Keratinocyte (primary cell): ENCODE results near the gene CLEC16A. TPM values are rescaled to one million over a fixed set of nuclear protein-coding genes. Genes with fewer than 3 reads are reported as not detected.

ENCODE experiments used
- DNase-seq: peaks from one replicate; pipeline ENCODE4 v3.0.0-alpha.2; 2011; ENCODE audit warnings: low read depth, missing footprints, low spot score
- FAIRE-seq: peaks from 2 replicates; lab custom pipeline; 2011; peaks lifted over from hg19 to GRCh38; lab: Jason Lieb, UNC
- H2AFZ ChIP-seq: 2 replicates; pipeline ENCODE4 v1.6.0; 2012; ENCODE audit warnings: low read length, control low read depth, inconsistent platforms; ENCODE audit not compliant: control insufficient read depth
- H3K27ac ChIP-seq: 2 replicates; pipeline ENCODE4 v1.5.1; 2011; ENCODE audit warnings: low read length; ENCODE audit not compliant: control insufficient read depth, insufficient read depth
- H3K27me3 ChIP-seq: 3 replicates; pipeline ENCODE4 v1.6.0; 2011; ENCODE audit warnings: low read length; ENCODE audit not compliant: control insufficient read depth, insufficient read depth; ENCODE audit errors: extremely low read depth
- H3K36me3 ChIP-seq, 2 experiments: 2 replicates in 1 of 2; 3 replicates in 1 of 2; pipeline ENCODE4 v1.5.1; 2011; ENCODE audit warnings: low read length in 2 of 2, mild to moderate bottlenecking in 1 of 2; ENCODE audit not compliant: control insufficient read depth in 2 of 2, insufficient read depth in 2 of 2; ENCODE audit errors: extremely low read depth in 1 of 2
- H3K4me1 ChIP-seq: 3 replicates; pipeline ENCODE4 v1.5.1; 2011; ENCODE audit warnings: low read length; ENCODE audit not compliant: control insufficient read depth, insufficient read depth; ENCODE audit errors: extremely low read depth
- H3K4me2 ChIP-seq: 3 replicates; pipeline ENCODE4 v1.6.0; 2011; ENCODE audit warnings: low read depth, low read length; ENCODE audit not compliant: control insufficient read depth, insufficient read depth; ENCODE audit errors: extremely low read depth
- H3K4me3 ChIP-seq, 3 experiments: fragments of 200-600 bp in 1 of 3; sonication (generic) in 1 of 3; 2 replicates in 2 of 3; 3 replicates in 1 of 3; pipeline ENCODE4 v1.5.1; 2011 to 2016; ENCODE audit warnings: low read length in 3 of 3, mild to moderate bottlenecking in 3 of 3, control low read depth in 2 of 3, inconsistent platforms in 1 of 3, low read depth in 1 of 3, mixed read lengths in 1 of 3, mixed run types in 1 of 3, moderate library complexity in 1 of 3; ENCODE audit not compliant: control insufficient read depth in 2 of 3, insufficient read depth in 2 of 3; ENCODE audit errors: extremely low read depth in 1 of 3
- H3K79me2 ChIP-seq: 2 replicates; pipeline ENCODE4 v1.6.0; 2012; ENCODE audit warnings: low read length; ENCODE audit not compliant: control insufficient read depth, insufficient read depth
- H3K9ac ChIP-seq: 3 replicates; pipeline ENCODE4 v1.6.0; 2011; ENCODE audit warnings: low read length; ENCODE audit not compliant: control insufficient read depth, insufficient read depth; ENCODE audit errors: extremely low read depth
- H3K9me1 ChIP-seq: 3 replicates; pipeline ENCODE4 v1.6.0; 2011; ENCODE audit warnings: low read length; ENCODE audit not compliant: control insufficient read depth, insufficient read depth; ENCODE audit errors: extremely low read depth
- H3K9me3 ChIP-seq: 2 replicates; pipeline ENCODE4 v1.5.1; 2012; ENCODE audit warnings: low read depth, low read length; ENCODE audit not compliant: control insufficient read depth
- H4K20me1 ChIP-seq: 3 replicates; pipeline ENCODE4 v1.6.0; 2011; ENCODE audit warnings: low read length; ENCODE audit not compliant: control insufficient read depth, insufficient read depth; ENCODE audit errors: extremely low read depth
- EZH2 ChIP-seq: IDR thresholded peaks from one replicate; pipeline ENCODE4 v1.6.1; 2012; ENCODE audit warnings: inconsistent platforms, mild to moderate bottlenecking, low read length, moderate library complexity
- dilution Hi-C: fragments of 300-500 bp; cut with MboI; formaldehyde crosslinking; loops from one replicate; pipeline ENCODE4 v1.7.0; 2020; ENCODE audit warnings: low sequenced_read_pairs; ENCODE audit not compliant: extremely low pct_ligation_motif_present
- polyA plus RNA-seq, 5 experiments: library from polyadenylated mRNA; depleted of rRNA in 3 of 5; stranded (reverse) in 3 of 5; stranded (forward) in 1 of 5; unstranded in 1 of 5; fragments of >200 nt; gene quantifications; 1 replicate in 1 of 5; 2 replicates in 3 of 5; 3 replicates in 1 of 5; pipeline versions ENCODE4 v1.2.1 to v1.2.3, GENCODE V29; 2011 to 2012; ENCODE audit warnings: missing spikeins in 2 of 5, low read depth in 1 of 5, low replicate concordance in 1 of 5
- TF ChIP-seq, protein P1 (sequence below), 3 experiments: IDR thresholded peaks in 1 of 3; conservative IDR thresholded peaks in 1 of 3; optimal IDR thresholded peaks in 1 of 3; 2 replicates in 2 of 3; 3 replicates in 1 of 3; pipeline versions ENCODE3 to v1.5.1; 2011; ENCODE audit warnings: low read length in 3 of 3, mild to moderate bottlenecking in 3 of 3, moderate library complexity in 2 of 3, control low read depth in 1 of 3, inconsistent platforms in 1 of 3; ENCODE audit not compliant: insufficient read depth in 2 of 3; ENCODE audit errors: extremely low read depth in 1 of 3

Gene CLEC16A
- polyA plus RNA-seq, 1 donor (not counting 4 experiments of a cell fraction or from before 2014, with no cell fraction given): 9.5 TPM

DNA sequence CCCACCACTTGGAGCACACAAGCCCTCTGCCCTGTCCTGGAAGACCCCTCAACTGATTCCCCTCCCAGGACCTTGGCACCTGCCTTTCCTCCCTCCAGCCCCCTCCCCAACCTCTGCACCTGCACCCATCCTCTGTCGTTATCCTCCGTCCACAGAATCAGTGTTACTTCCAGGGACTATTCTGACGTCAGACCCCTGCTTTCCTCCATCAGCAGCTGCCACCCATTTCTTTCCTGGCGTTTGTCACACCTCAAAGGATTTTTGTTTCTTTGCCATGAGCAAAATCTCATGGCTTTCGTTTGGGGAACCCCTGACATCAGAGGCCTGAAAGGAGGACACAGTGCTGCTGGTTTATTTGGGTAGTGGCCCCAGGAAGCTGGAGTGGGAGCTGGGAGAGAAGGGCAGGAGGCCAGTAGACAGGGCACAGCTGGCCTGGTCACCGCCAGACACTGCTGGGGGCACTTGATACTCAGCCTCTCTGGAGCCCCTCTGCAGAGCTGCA, 243.2 kb downstream of the CLEC16A start:
- Histone ChIP-seq H3K9me1 (no peaks in the 10 kb centered on the region), H3K4me1 (peaks cover 25% of the 10 kb centered on the region), H3K4me2 (no peak overlapping the region), H2AFZ (no peak overlapping the region), H3K9me3 (no peaks in the 10 kb centered on the region), H3K36me3 (no peaks in the 10 kb centered on the region), H3K4me3 (no peak overlapping the region), H3K79me2 (no peaks in the 10 kb centered on the region), H4K20me1 (no peaks in the 10 kb centered on the region), H3K9ac (no peak overlapping the region), H3K27ac (no peak overlapping the region), H3K27me3 (no peaks in the 10 kb centered on the region)
- dilution Hi-C loops: no loop called here
- no peak for DNase-seq
- TF ChIP-seq, protein P1, sequence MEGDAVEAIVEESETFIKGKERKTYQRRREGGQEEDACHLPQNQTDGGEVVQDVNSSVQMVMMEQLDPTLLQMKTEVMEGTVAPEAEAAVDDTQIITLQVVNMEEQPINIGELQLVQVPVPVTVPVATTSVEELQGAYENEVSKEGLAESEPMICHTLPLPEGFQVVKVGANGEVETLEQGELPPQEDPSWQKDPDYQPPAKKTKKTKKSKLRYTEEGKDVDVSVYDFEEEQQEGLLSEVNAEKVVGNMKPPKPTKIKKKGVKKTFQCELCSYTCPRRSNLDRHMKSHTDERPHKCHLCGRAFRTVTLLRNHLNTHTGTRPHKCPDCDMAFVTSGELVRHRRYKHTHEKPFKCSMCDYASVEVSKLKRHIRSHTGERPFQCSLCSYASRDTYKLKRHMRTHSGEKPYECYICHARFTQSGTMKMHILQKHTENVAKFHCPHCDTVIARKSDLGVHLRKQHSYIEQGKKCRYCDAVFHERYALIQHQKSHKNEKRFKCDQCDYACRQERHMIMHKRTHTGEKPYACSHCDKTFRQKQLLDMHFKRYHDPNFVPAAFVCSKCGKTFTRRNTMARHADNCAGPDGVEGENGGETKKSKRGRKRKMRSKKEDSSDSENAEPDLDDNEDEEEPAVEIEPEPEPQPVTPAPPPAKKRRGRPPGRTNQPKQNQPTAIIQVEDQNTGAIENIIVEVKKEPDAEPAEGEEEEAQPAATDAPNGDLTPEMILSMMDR (optimal IDR thresholded peaks at IDR 0.05 in 1 of 3, IDR thresholded peaks at IDR 0.05 in 1 of 3, conservative IDR thresholded peaks at IDR 0.05 in 1 of 3; ENCODE audit: extremely low read depth in 1 of 3, insufficient read depth in 2 of 3, low read length in 3 of 3): no peak
- no peak for TF ChIP-seq EZH2
- FAIRE-seq: no peak

DNA sequence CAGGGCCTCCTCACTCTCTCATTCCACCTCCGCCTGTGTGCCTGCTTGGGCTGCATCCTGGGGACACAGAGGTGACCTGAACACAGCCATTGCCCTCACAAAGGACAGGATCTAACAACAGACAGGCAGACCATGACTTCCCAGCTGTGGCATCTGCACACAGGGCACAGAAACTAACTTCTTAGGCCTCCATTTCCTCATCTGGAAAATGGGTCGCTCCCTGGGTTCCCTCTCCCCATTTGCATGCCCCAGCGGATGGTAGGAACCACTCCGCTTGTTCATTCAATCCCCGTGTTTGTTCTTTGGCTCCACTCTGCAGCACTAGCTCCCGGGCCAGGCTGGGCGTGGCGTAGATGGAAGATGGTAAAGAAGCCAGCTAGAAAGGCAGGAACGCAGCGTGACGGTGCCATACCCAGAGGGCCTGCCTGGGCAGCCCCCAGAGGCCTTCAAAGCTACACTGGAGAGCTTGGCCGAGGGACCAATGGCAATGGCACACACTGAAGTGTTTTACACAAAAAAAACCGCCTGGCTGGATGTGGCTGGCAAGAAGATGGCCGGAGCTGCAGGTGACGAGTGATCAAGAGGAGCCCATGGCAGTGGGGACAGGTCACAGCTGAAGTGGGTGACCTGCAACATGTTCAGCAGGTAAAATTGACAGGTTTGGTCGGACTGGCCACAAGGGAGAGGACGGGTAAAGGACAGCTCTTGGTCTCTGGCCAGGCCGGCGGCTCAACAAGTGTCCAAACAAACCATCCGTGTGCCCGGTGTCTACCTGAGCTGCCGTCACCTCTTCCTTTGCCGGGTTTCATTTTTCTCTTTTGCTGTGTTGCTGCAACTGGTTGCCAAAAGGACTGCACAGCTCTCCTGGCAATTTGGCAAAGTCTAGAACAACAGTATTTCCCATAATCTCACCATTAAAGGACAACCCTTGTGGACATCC, 244.7 kb downstream of the CLEC16A start:
- H3K9me3 ChIP-seq: no peaks in the 10 kb centered on the region
- peak overlapping the region in 1 of 3 experiments; percentile 21 for H3K4me3 ChIP-seq
- H3K79me2 ChIP-seq: no peaks in the 10 kb centered on the region
- H3K4me1 ChIP-seq: peaks cover 21% of the 10 kb centered on the region
- no peak overlapping the region for H3K9ac ChIP-seq
- H3K4me2 ChIP-seq: peak overlapping the region; percentile 77
- TF ChIP-seq, protein P1 (optimal IDR thresholded peaks at IDR 0.05 in 1 of 3, IDR thresholded peaks at IDR 0.05 in 1 of 3, conservative IDR thresholded peaks at IDR 0.05 in 1 of 3; ENCODE audit: extremely low read depth in 1 of 3, insufficient read depth in 2 of 3, low read length in 3 of 3): no peak
- TF ChIP-seq EZH2: no peak
- H2AFZ ChIP-seq: peak overlapping the region; percentile 61
- DNase-seq (no peak), FAIRE-seq (peak; percentile 44)
- no peaks in the 10 kb centered on the region for H3K36me3 ChIP-seq
- H3K9me1 ChIP-seq: no peaks in the 10 kb centered on the region
- dilution Hi-C loops: no loop called here
- no peaks in the 10 kb centered on the region for H3K27me3 ChIP-seq
- H4K20me1 ChIP-seq: no peaks in the 10 kb centered on the region
- H3K27ac ChIP-seq: no peak overlapping the region
